ENCODE measurements around the gene RPRD2.

DNA sequence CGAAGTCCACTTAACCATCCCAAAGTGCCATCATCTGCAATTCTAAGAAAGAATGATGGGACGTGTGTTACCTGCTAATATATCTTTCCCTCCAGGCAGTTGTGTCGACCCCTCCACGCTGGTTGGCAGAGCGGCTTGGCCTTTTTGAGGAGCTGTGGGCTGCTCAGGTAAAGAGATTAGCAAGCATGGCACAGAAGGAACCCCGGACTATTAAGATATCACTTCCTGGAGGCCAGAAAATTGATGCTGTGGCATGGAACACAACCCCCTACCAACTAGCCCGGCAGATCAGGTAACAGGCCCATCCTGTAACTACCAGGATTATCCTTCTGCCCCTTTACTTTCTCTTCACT lies 123.8 kb downstream of the RPRD2 start:
- TF ChIP-seq, protein P1, sequence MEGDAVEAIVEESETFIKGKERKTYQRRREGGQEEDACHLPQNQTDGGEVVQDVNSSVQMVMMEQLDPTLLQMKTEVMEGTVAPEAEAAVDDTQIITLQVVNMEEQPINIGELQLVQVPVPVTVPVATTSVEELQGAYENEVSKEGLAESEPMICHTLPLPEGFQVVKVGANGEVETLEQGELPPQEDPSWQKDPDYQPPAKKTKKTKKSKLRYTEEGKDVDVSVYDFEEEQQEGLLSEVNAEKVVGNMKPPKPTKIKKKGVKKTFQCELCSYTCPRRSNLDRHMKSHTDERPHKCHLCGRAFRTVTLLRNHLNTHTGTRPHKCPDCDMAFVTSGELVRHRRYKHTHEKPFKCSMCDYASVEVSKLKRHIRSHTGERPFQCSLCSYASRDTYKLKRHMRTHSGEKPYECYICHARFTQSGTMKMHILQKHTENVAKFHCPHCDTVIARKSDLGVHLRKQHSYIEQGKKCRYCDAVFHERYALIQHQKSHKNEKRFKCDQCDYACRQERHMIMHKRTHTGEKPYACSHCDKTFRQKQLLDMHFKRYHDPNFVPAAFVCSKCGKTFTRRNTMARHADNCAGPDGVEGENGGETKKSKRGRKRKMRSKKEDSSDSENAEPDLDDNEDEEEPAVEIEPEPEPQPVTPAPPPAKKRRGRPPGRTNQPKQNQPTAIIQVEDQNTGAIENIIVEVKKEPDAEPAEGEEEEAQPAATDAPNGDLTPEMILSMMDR (IDR thresholded peaks at IDR 0.05; ENCODE audit: low read depth, low read length, poor library complexity, severe bottlenecking): no peak
- TF ChIP-seq EZH2phosphoT487 (IDR thresholded peaks at IDR 0.05; ENCODE audit: borderline replicate concordance, low read length): no peak

Measured in DOHH2 (cell line).